Right lobe of liver (tissue), 6 donors: ENCODE data around the gene HARS2. TPM values are rescaled to one million over a fixed set of nuclear protein-coding genes. Genes with fewer than 3 reads are reported as not detected.

Experiments
- ATAC-seq, 4 donors: fragments of 200-7000 bp; cut with Tn5 transposase; one replicate each; pipeline ENCODE4 v1.9.1; 2020; ENCODE audit warnings: mild to moderate bottlenecking in 4 of 4, moderate library complexity in 4 of 4
- DNase-seq, 3 donors: peaks; one replicate each; pipeline ENCODE4 v3.0.0-alpha.2; 2020
- H3K27ac ChIP-seq, 3 donors: fragments of 200-600 bp; one replicate each; pipeline ENCODE4 v1.8.0; 2022
- H3K27me3 ChIP-seq, 2 donors: fragments of 200-600 bp; one replicate each; pipeline ENCODE4 v1.8.0; 2022
- H3K36me3 ChIP-seq, 4 donors: fragments of 200-600 bp; sonication (generic) in 1 of 4; one replicate each; pipeline versions ENCODE4 v1.5.1 to v1.8.0; 2017 to 2022; ENCODE audit warnings: control low read depth in 1 of 4
- H3K4me1 ChIP-seq, 4 donors: fragments of 200-600 bp; sonication (generic) in 1 of 4; one replicate each; pipeline versions ENCODE4 v1.5.1 to v1.8.0; 2017 to 2022; ENCODE audit warnings: control low read depth in 1 of 4
- H3K4me3 ChIP-seq, 3 donors: fragments of 200-600 bp; one replicate each; pipeline ENCODE4 v1.8.0; 2022
- H3K9me3 ChIP-seq, 4 donors: fragments of 200-600 bp; sonication (generic) in 1 of 4; one replicate each; pipeline versions ENCODE4 v1.5.1 to v1.8.0; 2017 to 2022; ENCODE audit warnings: control low read depth in 1 of 4
- CTCF ChIP-seq, 4 donors: fragments of 200-600 bp in 3 of 4; fragments of 450-650 bp in 1 of 4; IDR thresholded peaks; one replicate each; pipeline versions ENCODE4 v1.5.1 to v1.8.0; 2016 to 2022; ENCODE audit warnings: antibody characterized with exemption in 4 of 4, mild to moderate bottlenecking in 2 of 4
- POLR2A ChIP-seq: fragments of 450-650 bp; IDR thresholded peaks from one replicate; pipeline ENCODE4 v1.6.1; 2017; ENCODE audit warnings: antibody characterized with exemption, mild to moderate bottlenecking
- WGBS: methylation state at CpG from one replicate; pipeline ENCODE4 v1.1.6; 2018; ENCODE audit warnings: low coverage, low lambda C conversion rate; ENCODE audit not compliant: insufficient coverage; ENCODE audit errors: missing lambda C conversion rate; 5-methylcytosine and 5-hydroxymethylcytosine counted together
- intact Hi-C, 2 donors: fragments of 100-400 bp; cut with DNase I; formaldehyde crosslinking; loops; one replicate each; pipeline versions ENCODE4 v1.11.2 to v1.14.1; 2022
- total RNA-seq, 6 experiments: library from RNA; depleted of rRNA in 2 of 6; stranded (reverse); fragments of >200 nt in 2 of 6; fragmentation: NEBNext Ultra II Directional in 3 of 6; extraction: Animal tissue kit (Norgen Biotek cat#: 25700) in 3 of 6; gene quantifications; one replicate each; pipeline versions ENCODE4 v1.1.0 to v1.2.4, GENCODE V29; 2016 to 2023
- donor health status: DM: no; HTN: yes; CAD: no.
- donor health status: DM: no; HTN: no; CAD: no.
- donor health status: DM: no; HTN: no; CAD: no.
- donor health status: DM: no; HTN: yes; CAD: no.
- donor health status: DM: no; HTN: yes; CAD: no.

The HARS2 gene
- total RNA-seq, 6 experiments from 2014 or later: 8.5 to 13.9 (median 11.5) TPM

- H3K36me3 ChIP-seq: peaks cover 0 to 37% (median 10%) of the 10 kb centered on the region in 4 donors
- 73% methylated on average over 4 of the region's 8 CpGs for WGBS
- H3K4me3 ChIP-seq: peak overlapping the region; percentile 62 to 83 (median 82)
- ATAC-seq (peak in 1 of 4 donors; percentile 11), DNase-seq (no peak)
- H3K27ac ChIP-seq: peak overlapping the region; percentile 56 to 59 (median 56)
- no peaks in the 10 kb centered on the region for H3K9me3 ChIP-seq
- H3K27me3 ChIP-seq: no peaks in the 10 kb centered on the region
- intact Hi-C loops: no loop called here
- H3K4me1 ChIP-seq: peaks cover 0 to 14% (median 7%) of the 10 kb centered on the region in 4 donors
- no peak for TF ChIP-seq CTCF (IDR thresholded peaks at IDR 0.05)
- TF ChIP-seq POLR2A: no peak
Measured at GRCh38 chr5:140690376-140690932, 801 bp upstream of the HARS2 start.

GRCh38 chr5:140694276-140694675 is 3.0 kb downstream of the HARS2 start:
- intact Hi-C loops: no loop called here
- TF ChIP-seq POLR2A: no peak
- TF ChIP-seq CTCF (IDR thresholded peaks at IDR 0.05): no peak
- DNase-seq (no peak), ATAC-seq (no peak)
- 90% methylated on average over 2 of the region's 5 CpGs for WGBS
- Histone ChIP-seq H3K4me1 (peaks cover 0 to 14% (median 7%) of the 10 kb centered on the region in 4 donors), H3K9me3 (no peaks in the 10 kb centered on the region), H3K36me3 (peaks cover 10 to 59% (median 30%) of the 10 kb centered on the region in 4 donors), H3K27ac (no peak overlapping the region), H3K4me3 (no peak overlapping the region), H3K27me3 (no peaks in the 10 kb centered on the region)

- Histone ChIP-seq H3K9me3 (no peaks in the 10 kb centered on the region), H3K27ac (no peak overlapping the region), H3K36me3 (peaks cover 10 to 65% (median 32%) of the 10 kb centered on the region in 4 donors), H3K4me1 (peaks cover 0 to 11% (median 3%) of the 10 kb centered on the region in 4 donors), H3K4me3 (no peak overlapping the region), H3K27me3 (no peaks in the 10 kb centered on the region)
- no peak for TF ChIP-seq POLR2A
- no peak for TF ChIP-seq CTCF (IDR thresholded peaks at IDR 0.05)
- DNase-seq (no peak), ATAC-seq (no peak)
- WGBS: 100% methylated on average over 2 of the region's 4 CpGs
- intact Hi-C loops: no loop called here
Measured at GRCh38 chr5:140696891-140697492, 5.7 kb downstream of the HARS2 start.

GRCh38 chr5:140700177-140701144 is 9.2 kb downstream of the HARS2 start, which contains the start of gene ZMAT2:
ZMAT2 (plus strand) TSS chr5:140700447; CDS start chr5:140700461, 14 bp downstream.
- ATAC-seq (peak; percentile 97 to 100 (median 99)), DNase-seq (peak; percentile 92 to 96 (median 96))
- peaks cover 0 to 4% (median 0%) of the 10 kb centered on the region in 4 donors for H3K4me1 ChIP-seq
- peak within 1 kb of the TSS; percentile 40 to 64 (median 41) for H3K27ac ChIP-seq
- intact Hi-C loops: no loop called here
- H3K4me3 ChIP-seq: peak within 1 kb of the TSS; percentile 75 to 90 (median 76)
- no peaks in the 10 kb centered on the region for H3K27me3 ChIP-seq
- TF ChIP-seq CTCF (IDR thresholded peaks at IDR 0.05): no peak
- TF ChIP-seq POLR2A: peak; percentile 56
- 3% methylated on average over 30 of the region's 44 CpGs for WGBS
- peaks cover 16 to 79% (median 45%) of the 10 kb centered on the region in 4 donors for H3K36me3 ChIP-seq
- H3K9me3 ChIP-seq: no peaks in the 10 kb centered on the region
